Caco-2 (cell line): Measurements from ENCODE around the gene KIF26B. TPM values are rescaled to one million over a fixed set of nuclear protein-coding genes. Genes with fewer than 3 reads are reported as not detected.

Experiments used
- BruUV-seq: library from RNA; stranded (reverse); fragments of 400-500 nt; replicated peaks from 2 replicates; lab custom pipeline; 2021; lab: Mats Ljungman, UMichigan
- CTCF ChIA-PET: fragments of 300-600 bp; sonication (Branson Sonifier 250); formaldehyde crosslinking; loops from one replicate; lab custom pipeline; 2022; ENCODE audit warnings: antibody characterized with exemption; lab: Charles Lee
- POLR2A ChIA-PET: fragments of 300-600 bp; sonication (Branson Sonifier 250); formaldehyde crosslinking; loops from one replicate; lab custom pipeline; 2022; ENCODE audit warnings: antibody characterized with exemption; lab: Charles Lee
- DNase-seq, 2 experiments: peaks; one replicate each; pipeline versions ENCODE4 v3.0.0 to v3.0.0-alpha.2; 2020 to 2022
- H3K27me3 ChIP-seq: replicated peaks from 2 replicates; pipeline ENCODE4 v1.6.0; 2011; ENCODE audit warnings: low read length; ENCODE audit not compliant: control insufficient read depth, insufficient read depth
- H3K36me3 ChIP-seq: 2 replicates; pipeline ENCODE4 v1.5.1; 2011; ENCODE audit warnings: low read length; ENCODE audit not compliant: control insufficient read depth, insufficient read depth
- H3K4me1 ChIP-seq: fragments of 250-450 bp; sonication (Bioruptor Pico); 2 replicates; pipeline ENCODE4 v1.5.1; 2020; ENCODE audit warnings: mild to moderate bottlenecking
- H3K4me3 ChIP-seq: 2 replicates; pipeline ENCODE4 v1.5.1; 2011; ENCODE audit warnings: low read depth, mild to moderate bottlenecking, control low read depth, low read length
- H3K9me3 ChIP-seq: fragments of 250-450 bp; sonication (Bioruptor Pico); 2 replicates; pipeline ENCODE4 v1.5.1; 2020; ENCODE audit warnings: mild to moderate bottlenecking, moderate library complexity
- H3K27ac Mint-ChIP-seq: one replicate; pipeline ENCODE4 v1.8.0; 2022; ENCODE audit warnings: mixed read lengths; ENCODE audit not compliant: unreplicated experiment
- H3K27me3 Mint-ChIP-seq: one replicate; pipeline ENCODE4 v1.8.0; 2022; ENCODE audit warnings: mixed read lengths; ENCODE audit not compliant: insufficient read depth, unreplicated experiment
- H3K36me3 Mint-ChIP-seq: one replicate; pipeline ENCODE4 v1.8.0; 2022; ENCODE audit warnings: mild to moderate bottlenecking, mixed read lengths; ENCODE audit not compliant: insufficient read depth, unreplicated experiment
- H3K4me1 Mint-ChIP-seq: one replicate; pipeline ENCODE4 v1.8.0; 2022; ENCODE audit warnings: low read depth, mixed read lengths; ENCODE audit not compliant: unreplicated experiment
- H3K4me3 Mint-ChIP-seq: one replicate; pipeline ENCODE4 v1.8.0; 2022; ENCODE audit warnings: mild to moderate bottlenecking, moderate library complexity, mixed read lengths; ENCODE audit not compliant: unreplicated experiment
- H3K9me3 Mint-ChIP-seq: one replicate; pipeline ENCODE4 v1.8.0; 2022; ENCODE audit warnings: mixed read lengths; ENCODE audit not compliant: unreplicated experiment
- intact Hi-C: fragments of 100-400 bp; cut with micrococcal nuclease; formaldehyde crosslinking; loops from one replicate; pipeline ENCODE4 v1.10.0; 2022; ENCODE audit not compliant: unreplicated experiment
- total RNA-seq: library from RNA; stranded (reverse); gene quantifications from 2 replicates; pipeline ENCODE4 v1.2.3, GENCODE V29; 2022
- TF ChIP-seq, protein P1 (sequence below), 2 experiments: fragments of 200-600 bp in 1 of 2; IDR thresholded peaks; 1 replicate in 1 of 2; 2 replicates in 1 of 2; pipeline versions ENCODE4 v1.5.1 to v1.8.0; 2011 to 2022; ENCODE audit warnings: antibody characterized with exemption in 1 of 2, control low read depth in 1 of 2, inconsistent platforms in 1 of 2, low read depth in 1 of 2, low read length in 1 of 2, mild to moderate bottlenecking in 1 of 2, moderate library complexity in 1 of 2; ENCODE audit not compliant: insufficient read depth in 1 of 2, severe bottlenecking in 1 of 2, unreplicated experiment in 1 of 2

Gene KIF26B
- total RNA-seq, 1 experiment from 2014 or later: 4.9 TPM

DNA sequence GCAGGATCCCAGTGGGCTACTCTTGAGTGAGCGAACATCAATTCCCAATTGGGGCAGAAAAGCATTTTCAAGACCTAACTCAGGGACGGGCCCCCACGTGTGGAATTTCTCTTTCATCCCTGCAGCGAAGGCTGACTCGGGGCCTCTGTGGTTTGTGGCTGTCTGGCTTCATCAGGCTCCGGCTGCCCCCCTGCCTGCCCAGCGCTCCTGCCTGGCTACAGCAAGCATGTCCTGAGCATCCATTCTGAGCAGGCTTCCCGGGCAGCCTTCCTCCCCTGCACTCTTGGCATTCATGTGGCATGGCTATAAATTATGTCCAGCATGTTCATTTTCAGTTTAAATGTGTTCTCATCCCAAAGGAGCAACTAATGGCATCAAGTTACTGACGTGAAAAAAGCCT is 588.1 kb downstream of the KIF26B start:
- H3K9me3 ChIP-seq: no peaks in the 10 kb centered on the region
- BruUV-seq: no TSS peak
- H3K27me3 ChIP-seq: no peaks in the 10 kb centered on the region
- no peaks in the 10 kb centered on the region; the same call in 1 of the 2 replicates for H3K4me1 ChIP-seq
- H3K27ac Mint-ChIP-seq: no peak overlapping the region
- no peaks in the 10 kb centered on the region for H3K36me3 Mint-ChIP-seq
- no peaks in the 10 kb centered on the region for H3K9me3 Mint-ChIP-seq
- no peak overlapping the region for H3K4me3 Mint-ChIP-seq
- ChIA-PET POLR2A (no interaction called here), CTCF (no interaction called here)
- H3K4me1 Mint-ChIP-seq: no peaks in the 10 kb centered on the region
- no peak overlapping the region for H3K4me3 ChIP-seq
- no peak for DNase-seq
- TF ChIP-seq, protein P1, sequence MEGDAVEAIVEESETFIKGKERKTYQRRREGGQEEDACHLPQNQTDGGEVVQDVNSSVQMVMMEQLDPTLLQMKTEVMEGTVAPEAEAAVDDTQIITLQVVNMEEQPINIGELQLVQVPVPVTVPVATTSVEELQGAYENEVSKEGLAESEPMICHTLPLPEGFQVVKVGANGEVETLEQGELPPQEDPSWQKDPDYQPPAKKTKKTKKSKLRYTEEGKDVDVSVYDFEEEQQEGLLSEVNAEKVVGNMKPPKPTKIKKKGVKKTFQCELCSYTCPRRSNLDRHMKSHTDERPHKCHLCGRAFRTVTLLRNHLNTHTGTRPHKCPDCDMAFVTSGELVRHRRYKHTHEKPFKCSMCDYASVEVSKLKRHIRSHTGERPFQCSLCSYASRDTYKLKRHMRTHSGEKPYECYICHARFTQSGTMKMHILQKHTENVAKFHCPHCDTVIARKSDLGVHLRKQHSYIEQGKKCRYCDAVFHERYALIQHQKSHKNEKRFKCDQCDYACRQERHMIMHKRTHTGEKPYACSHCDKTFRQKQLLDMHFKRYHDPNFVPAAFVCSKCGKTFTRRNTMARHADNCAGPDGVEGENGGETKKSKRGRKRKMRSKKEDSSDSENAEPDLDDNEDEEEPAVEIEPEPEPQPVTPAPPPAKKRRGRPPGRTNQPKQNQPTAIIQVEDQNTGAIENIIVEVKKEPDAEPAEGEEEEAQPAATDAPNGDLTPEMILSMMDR (IDR thresholded peaks at IDR 0.05; ENCODE audit: insufficient read depth in 1 of 2, low read depth in 1 of 2, low read length in 1 of 2, severe bottlenecking in 1 of 2, unreplicated experiment in 1 of 2): no peak
- H3K36me3 ChIP-seq: no peaks in the 10 kb centered on the region
- intact Hi-C loops: no loop called here
- H3K27me3 Mint-ChIP-seq: no peaks in the 10 kb centered on the region

DNA sequence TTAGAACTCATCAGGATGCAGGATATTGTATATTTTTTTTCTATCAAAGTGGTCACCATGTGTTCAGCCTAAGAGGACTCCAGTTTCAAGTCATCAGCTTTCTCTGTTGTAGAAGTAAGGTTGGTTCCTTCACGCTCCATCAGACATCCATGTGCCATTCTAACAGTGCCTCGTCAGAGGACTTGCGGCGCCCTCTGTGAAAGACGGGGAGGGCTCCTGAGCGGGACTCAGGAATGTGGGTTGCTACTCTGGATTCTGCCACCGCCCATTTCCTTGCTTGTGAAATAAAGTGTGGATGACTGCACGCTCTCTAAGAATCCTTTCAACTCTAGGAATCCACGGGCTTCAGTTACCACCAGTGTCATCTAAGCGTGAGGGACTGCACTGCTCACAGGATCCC is 593.5 kb downstream of the KIF26B start:
- CTCF ChIA-PET: no interaction called here
- H3K27me3 ChIP-seq: no peaks in the 10 kb centered on the region
- H3K9me3 ChIP-seq: no peaks in the 10 kb centered on the region
- Mint-ChIP-seq H3K4me3 (no peak overlapping the region), H3K4me1 (no peaks in the 10 kb centered on the region), H3K27me3 (no peaks in the 10 kb centered on the region), H3K36me3 (peaks cover 6% of the 10 kb centered on the region), H3K9me3 (no peaks in the 10 kb centered on the region), H3K27ac (no peak overlapping the region)
- POLR2A ChIA-PET: no interaction called here
- H3K36me3 ChIP-seq: no peaks in the 10 kb centered on the region; the same call in 1 of the 2 replicates
- H3K4me1 ChIP-seq: no peaks in the 10 kb centered on the region
- TF ChIP-seq, protein P1 (IDR thresholded peaks at IDR 0.05; ENCODE audit: insufficient read depth in 1 of 2, low read depth in 1 of 2, low read length in 1 of 2, severe bottlenecking in 1 of 2, unreplicated experiment in 1 of 2): no peak
- BruUV-seq: no TSS peak
- no peak overlapping the region for H3K4me3 ChIP-seq
- intact Hi-C loops: no loop called here
- DNase-seq: no peak

DNA sequence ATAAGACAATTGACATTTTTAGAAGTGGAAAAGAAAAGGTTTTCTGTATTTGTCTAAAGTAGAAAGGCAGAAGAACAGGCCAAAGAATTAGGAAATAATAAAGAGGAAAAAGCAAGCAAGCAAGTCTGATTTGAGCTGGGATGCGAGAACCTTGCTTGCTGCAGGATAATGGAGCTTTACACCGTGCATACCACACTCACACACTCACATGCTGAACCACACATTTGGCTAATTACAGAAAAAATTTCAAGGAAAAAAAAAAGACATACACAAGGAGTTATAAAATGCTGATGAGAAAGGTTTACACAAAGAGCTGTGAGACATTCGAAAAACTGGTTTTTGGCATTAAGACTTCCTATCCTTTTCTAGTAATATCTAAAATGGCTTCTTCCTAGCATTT is 593.9 kb downstream of the KIF26B start:
- Mint-ChIP-seq H3K36me3 (peaks cover 6% of the 10 kb centered on the region), H3K27ac (no peak overlapping the region), H3K9me3 (no peaks in the 10 kb centered on the region), H3K4me1 (no peaks in the 10 kb centered on the region), H3K4me3 (no peak overlapping the region), H3K27me3 (no peaks in the 10 kb centered on the region)
- H3K4me1 ChIP-seq: no peaks in the 10 kb centered on the region
- POLR2A ChIA-PET: no interaction called here
- H3K27me3 ChIP-seq: no peaks in the 10 kb centered on the region
- CTCF ChIA-PET: no interaction called here
- no peak overlapping the region for H3K4me3 ChIP-seq
- H3K9me3 ChIP-seq: no peaks in the 10 kb centered on the region
- intact Hi-C loops: no loop called here
- TF ChIP-seq, protein P1 (IDR thresholded peaks at IDR 0.05; ENCODE audit: insufficient read depth in 1 of 2, low read depth in 1 of 2, low read length in 1 of 2, severe bottlenecking in 1 of 2, unreplicated experiment in 1 of 2): no peak
- no TSS peak for BruUV-seq
- H3K36me3 ChIP-seq: no peaks in the 10 kb centered on the region; the same call in 1 of the 2 replicates
- no peak for DNase-seq
